Measurements from ENCODE around the gene CCDC85C.

CCDC85C gene

GRCh38 chr14:99454246-99454645 is 149.8 kb downstream of the CCDC85C start:
- peaks cover 3% of the 10 kb centered on the region for H3K36me3 ChIP-seq (ENCODE audit: control insufficient read depth, insufficient read depth, low read length)
- no peak overlapping the region for H3K27ac ChIP-seq (ENCODE audit: low read depth, low read length)
- no peaks in the 10 kb centered on the region for H3K4me1 ChIP-seq (ENCODE audit: control insufficient read depth, insufficient read depth, low read length)
- H3K4me3 ChIP-seq (ENCODE audit: low read length), result no peak overlapping the region
- no peaks in the 10 kb centered on the region for H3K27me3 ChIP-seq (ENCODE audit: control insufficient read depth, insufficient read depth, low read length)
- H3K9ac ChIP-seq (ENCODE audit: low read length), result no peak overlapping the region

DNA sequence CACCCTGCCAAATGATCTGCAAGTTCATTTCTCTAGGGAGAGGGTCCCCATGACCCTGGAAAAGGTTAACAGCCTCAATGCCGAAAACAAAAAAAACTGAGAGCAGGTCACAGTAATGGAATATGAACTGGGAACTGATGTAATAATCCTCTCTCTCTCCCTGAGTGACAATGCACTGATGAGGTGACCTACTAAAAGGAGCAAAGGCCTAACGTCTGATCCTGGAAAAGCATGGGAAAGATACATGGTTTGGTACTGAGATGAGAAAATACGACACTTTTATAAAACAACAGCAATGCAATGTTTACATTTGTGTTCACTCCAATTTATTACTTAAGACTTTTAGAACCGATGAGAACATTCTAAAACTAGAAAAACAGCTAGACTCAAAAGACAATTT is 151.0 kb downstream of the CCDC85C start:
- H3K4me3 ChIP-seq (ENCODE audit: low read length), result no peak overlapping the region
- no peak overlapping the region for H3K9ac ChIP-seq (ENCODE audit: low read length)
- H3K27me3 ChIP-seq (ENCODE audit: control insufficient read depth, insufficient read depth, low read length), result no peaks in the 10 kb centered on the region
- H3K36me3 ChIP-seq (ENCODE audit: control insufficient read depth, insufficient read depth, low read length), result peaks cover 8% of the 10 kb centered on the region
- no peak overlapping the region for H3K27ac ChIP-seq (ENCODE audit: low read depth, low read length)
- no peaks in the 10 kb centered on the region for H3K4me1 ChIP-seq (ENCODE audit: control insufficient read depth, insufficient read depth, low read length)

- H3K27ac ChIP-seq (ENCODE audit: low read depth, low read length), result no peak overlapping the region
- H3K9ac ChIP-seq (ENCODE audit: low read length), result no peak overlapping the region
- no peak overlapping the region for H3K4me3 ChIP-seq (ENCODE audit: low read length)
- H3K4me1 ChIP-seq (ENCODE audit: control insufficient read depth, insufficient read depth, low read length), result no peaks in the 10 kb centered on the region
- H3K27me3 ChIP-seq (ENCODE audit: control insufficient read depth, insufficient read depth, low read length), result no peaks in the 10 kb centered on the region
- peaks cover 8% of the 10 kb centered on the region for H3K36me3 ChIP-seq (ENCODE audit: control insufficient read depth, insufficient read depth, low read length)
Measured at GRCh38 chr14:99451234-99451633, 152.8 kb downstream of the CCDC85C start.

DNA sequence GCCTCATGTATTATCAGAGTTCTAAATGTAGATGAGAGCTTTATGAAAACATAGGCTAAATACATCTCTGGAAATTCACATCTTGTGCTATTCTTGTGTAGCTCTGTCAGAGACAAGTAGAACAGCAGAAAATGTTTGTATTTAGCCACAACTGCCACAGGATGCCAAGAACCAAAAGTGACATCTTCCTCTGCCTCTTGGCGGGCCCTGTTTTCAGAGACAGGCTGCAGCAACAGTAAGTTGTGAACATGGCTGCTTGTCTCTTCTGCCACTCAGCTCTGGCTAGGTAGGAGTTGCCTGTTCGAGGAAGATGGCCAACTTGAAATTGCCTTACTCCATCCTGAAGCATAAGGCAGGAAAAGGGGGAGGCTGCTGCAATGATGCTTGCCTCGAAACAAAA is 153.7 kb downstream of the CCDC85C start:
- H3K4me1 ChIP-seq (ENCODE audit: control insufficient read depth, insufficient read depth, low read length), result no peaks in the 10 kb centered on the region
- no peak overlapping the region for H3K27ac ChIP-seq (ENCODE audit: low read depth, low read length)
- H3K27me3 ChIP-seq (ENCODE audit: control insufficient read depth, insufficient read depth, low read length), result no peaks in the 10 kb centered on the region
- H3K9ac ChIP-seq (ENCODE audit: low read length), result no peak overlapping the region
- peaks cover 8% of the 10 kb centered on the region for H3K36me3 ChIP-seq (ENCODE audit: control insufficient read depth, insufficient read depth, low read length)
- no peak overlapping the region for H3K4me3 ChIP-seq (ENCODE audit: low read length)
